Measurements from ENCODE around the gene PLXNB2.

The PLXNB2 gene

GRCh38 chr22:50261615-50262459, 45.6 kb downstream of the PLXNB2 start, which contains the start of gene MAPK12:
MAPK12 (minus strand) TSS chr22:50261683; CDS start chr22:50261509, 174 bp downstream.
- DNase-seq, result no peak

GRCh38 chr22:50260801-50261614, 46.4 kb downstream of the PLXNB2 start:
- DNase-seq, result no peak

GRCh38 chr22:50260434-50260800, 47.0 kb downstream of the PLXNB2 start:
- no peak for DNase-seq

- no peak for DNase-seq
Observed at GRCh38 chr22:50259302-50259701, 48.1 kb downstream of the PLXNB2 start.

- no peak for DNase-seq
Observed at GRCh38 chr22:50258361-50259292, 48.8 kb downstream of the PLXNB2 start.

- no peak for DNase-seq
Observed at GRCh38 chr22:50257451-50258360, 49.7 kb downstream of the PLXNB2 start.

GRCh38 chr22:50257041-50257440, 50.4 kb downstream of the PLXNB2 start:
- DNase-seq, result no peak

GRCh38 chr22:50256258-50256862, 51.1 kb downstream of the PLXNB2 start:
- DNase-seq, result no peak

- no peak for DNase-seq
Observed at GRCh38 chr22:50255607-50256006, 51.8 kb downstream of the PLXNB2 start.

GRCh38 chr22:50255099-50255498, 52.3 kb downstream of the PLXNB2 start:
- DNase-seq, result no peak

GRCh38 chr22:50253941-50254340, 53.5 kb downstream of the PLXNB2 start:
- DNase-seq, result no peak

- no peak for DNase-seq
Observed at GRCh38 chr22:50253046-50253915, 54.2 kb downstream of the PLXNB2 start.

GRCh38 chr22:50252082-50253045, 55.1 kb downstream of the PLXNB2 start:
- DNase-seq, result no peak

- no peak for DNase-seq
Observed at GRCh38 chr22:50251477-50252081, 55.9 kb downstream of the PLXNB2 start.

- DNase-seq, result peak; percentile 68
Observed at GRCh38 chr22:50250555-50251476, 56.6 kb downstream of the PLXNB2 start, which contains the start of gene HDAC10. HDAC10 (minus strand) TSS chr22:50251265; CDS start chr22:50251032, 233 bp downstream.

GRCh38 chr22:50250249-50250554, 57.2 kb downstream of the PLXNB2 start:
- DNase-seq, result no peak

Data from NCI-H510A (cell line).